HCT116 (cell line): ENCODE measurements around the gene GRM6. TPM values are rescaled to one million over a fixed set of nuclear protein-coding genes. Genes with fewer than 3 reads are reported as not detected.

Experiments used
- ATAC-seq: fragments of 200-7000 bp; cut with Tn5 transposase; 2 replicates; pipeline ENCODE4 v1.9.1; 2020; ENCODE audit warnings: mild to moderate bottlenecking, moderate library complexity
- BruUV-seq: library from RNA; stranded (reverse); fragments of 400-500 nt; replicated peaks from 2 replicates; lab custom pipeline; 2021; lab: Mats Ljungman, UMichigan
- CTCF ChIA-PET: fragments of 300-600 bp; sonication (Branson Sonifier 250); formaldehyde crosslinking; loops from one replicate; lab custom pipeline; 2021; ENCODE audit warnings: antibody characterized with exemption; lab: Charles Lee
- POLR2A ChIA-PET: fragments of 300-600, 350-600 bp; sonication (Branson Sonifier 250); formaldehyde crosslinking; loops from one replicate; lab custom pipeline; 2021; ENCODE audit warnings: antibody characterized with exemption; lab: Charles Lee
- RAD21 ChIA-PET, 2 experiments: fragments of 300-600 bp; sonication (Branson Sonifier 250); formaldehyde crosslinking; loops; one replicate each; lab custom pipeline; 2023; ENCODE audit warnings: low total read pairs in 2 of 2; ENCODE audit not compliant: uncharacterized antibody in 2 of 2, unreplicated experiment in 2 of 2, low non-redundant PET in 1 of 2; lab: Charles Lee
- DNase-seq: peaks from one replicate; pipeline ENCODE4 v3.0.0-alpha.2; 2010; ENCODE audit warnings: low read depth, low spot score
- H2AFZ ChIP-seq: fragments of 200-600 bp; shearing (Covaris generic), sonication (generic); 2 replicates; pipeline ENCODE4 v1.6.1; 2017; ENCODE audit warnings: low read depth, mixed run types, mixed read lengths, antibody characterized with exemption, low read length; ENCODE audit not compliant: poor library complexity, severe bottlenecking
- H3K27ac ChIP-seq: 2 replicates; pipeline ENCODE4 v1.5.1; 2012; ENCODE audit warnings: low read depth, low read length
- H3K27me3 ChIP-seq: fragments of 200-600 bp; sonication (generic); 2 replicates; pipeline ENCODE4 v1.6.1; 2016; ENCODE audit warnings: mixed run types, low read length, mixed read lengths; ENCODE audit not compliant: insufficient read depth
- H3K36me3 ChIP-seq, 2 experiments: fragments of 200-500 bp in 1 of 2; fragments of 200-600 bp in 1 of 2; sonication (Bioruptor generic) in 1 of 2; sonication (generic) in 1 of 2; 2 replicates each; pipeline versions ENCODE4 v1.5.1 to v1.6.1; 2014 to 2016; ENCODE audit warnings: low read length in 2 of 2, inconsistent platforms in 1 of 2, mixed read lengths in 1 of 2, mixed run types in 1 of 2; ENCODE audit not compliant: insufficient read depth in 2 of 2, control insufficient read depth in 1 of 2
- H3K4me1 ChIP-seq, 2 experiments: fragments of 200-600 bp in 1 of 2; sonication (generic) in 1 of 2; 2 replicates each; pipeline versions ENCODE4 v1.5.1 to v1.6.1; 2012 to 2017; ENCODE audit warnings: low read length in 2 of 2, inconsistent platforms in 1 of 2, mild to moderate bottlenecking in 1 of 2, mixed read lengths in 1 of 2, mixed run types in 1 of 2, moderate library complexity in 1 of 2; ENCODE audit not compliant: insufficient read depth in 2 of 2, control insufficient read depth in 1 of 2
- H3K4me2 ChIP-seq: fragments of 200-600 bp; sonication (generic); 2 replicates; pipeline ENCODE4 v1.6.1; 2017; ENCODE audit warnings: mixed run types, low read length, mixed read lengths
- H3K4me3 ChIP-seq, 2 experiments: fragments of 200-600 bp in 1 of 2; sonication (generic) in 1 of 2; replicated peaks in 1 of 2; 2 replicates each; pipeline ENCODE4 v1.5.1; 2011 to 2016; ENCODE audit warnings: low read length in 2 of 2, control low read depth in 1 of 2, low read depth in 1 of 2, mild to moderate bottlenecking in 1 of 2, mixed read lengths in 1 of 2, mixed run types in 1 of 2
- H3K79me2 ChIP-seq: fragments of 200-600 bp; sonication (generic); 2 replicates; pipeline ENCODE4 v1.6.1; 2017; ENCODE audit warnings: mild to moderate bottlenecking, mixed run types, low read length, moderate library complexity, mixed read lengths; ENCODE audit not compliant: insufficient read depth
- H3K9ac ChIP-seq: fragments of 200-600 bp; sonication (generic); 2 replicates; pipeline ENCODE4 v1.6.1; 2016; ENCODE audit warnings: low read length, mixed read lengths
- H3K9me2 ChIP-seq: fragments of 200-600 bp; sonication (generic), shearing (Covaris generic); 2 replicates; pipeline ENCODE4 v1.6.1; 2017; ENCODE audit warnings: mixed run types, mild to moderate bottlenecking, moderate library complexity; ENCODE audit not compliant: insufficient read depth
- H3K9me3 ChIP-seq, 2 experiments: fragments of 200-500 bp in 1 of 2; fragments of 200-600 bp in 1 of 2; sonication (Bioruptor generic) in 1 of 2; sonication (generic) in 1 of 2; 2 replicates each; pipeline ENCODE4 v1.6.1; 2014 to 2017; ENCODE audit warnings: low read length in 2 of 2, mixed read lengths in 2 of 2, inconsistent platforms in 1 of 2, low read depth in 1 of 2, mild to moderate bottlenecking in 1 of 2, mixed run types in 1 of 2, moderate library complexity in 1 of 2; ENCODE audit not compliant: control insufficient read depth in 1 of 2, insufficient read depth in 1 of 2
- H4K20me1 ChIP-seq: fragments of 200-600 bp; sonication (generic), shearing (Covaris generic); 2 replicates; pipeline ENCODE4 v1.6.1; 2017; ENCODE audit warnings: mixed run types, mild to moderate bottlenecking, moderate library complexity; ENCODE audit not compliant: insufficient read depth
- EGR1 ChIP-seq: IDR thresholded peaks from 2 replicates; pipeline ENCODE4 v1.6.1; 2012; ENCODE audit warnings: low read depth
- ELF1 ChIP-seq: IDR thresholded peaks from 2 replicates; pipeline ENCODE4 v1.6.1; 2012; ENCODE audit warnings: low read depth, borderline replicate concordance
- EZH2phosphoT487 ChIP-seq: fragments of 200-600 bp; IDR thresholded peaks from 2 replicates; pipeline ENCODE4 v1.6.1; 2018; ENCODE audit warnings: antibody characterized with exemption, borderline replicate concordance
- JUND ChIP-seq: IDR thresholded peaks from 2 replicates; pipeline ENCODE4 v1.6.1; 2012
- POLR2A ChIP-seq: IDR thresholded peaks from 2 replicates; pipeline ENCODE4 v1.7.0; 2011; ENCODE audit warnings: borderline replicate concordance; ENCODE audit not compliant: insufficient read depth, insufficient read length; ENCODE audit errors: extremely low read depth
- POLR2AphosphoS5 ChIP-seq: IDR thresholded peaks from 2 replicates; pipeline ENCODE4 v1.6.1; 2011; ENCODE audit warnings: mild to moderate bottlenecking, low read depth, low read length, moderate library complexity
- SIN3A ChIP-seq: IDR thresholded peaks from 2 replicates; pipeline ENCODE4 v1.6.1; 2012; ENCODE audit warnings: low read depth
- SP1 ChIP-seq: IDR thresholded peaks from 2 replicates; pipeline ENCODE4 v1.6.1; 2012; ENCODE audit warnings: low read depth
- SRF ChIP-seq: IDR thresholded peaks from 2 replicates; pipeline ENCODE4 v1.6.1; 2012; ENCODE audit warnings: low read depth
- TCF7L2 ChIP-seq: IDR thresholded peaks from 2 replicates; pipeline ENCODE4 v1.7.0; 2011; ENCODE audit warnings: borderline replicate concordance, inconsistent platforms; ENCODE audit not compliant: insufficient read depth, insufficient read length; ENCODE audit errors: extremely low read depth
- YY1 ChIP-seq: IDR thresholded peaks from 2 replicates; pipeline ENCODE4 v1.6.1; 2011; ENCODE audit warnings: low read length, low read depth, moderate library complexity, mild to moderate bottlenecking; ENCODE audit not compliant: insufficient replicate concordance; ENCODE audit errors: extremely low read depth
- intact Hi-C: fragments of 100-400 bp; cut with micrococcal nuclease; formaldehyde crosslinking; loops from 2 replicates; pipeline ENCODE4 v1.10.0; 2022
- total RNA-seq: library from RNA; stranded (reverse); gene quantifications from one replicate; pipeline ENCODE4 v1.2.1, GENCODE V29; 2021; ENCODE audit not compliant: unreplicated experiment
- TF ChIP-seq, protein P1 (sequence below): IDR thresholded peaks from 2 replicates; pipeline ENCODE4 v1.6.1; 2011; ENCODE audit warnings: mild to moderate bottlenecking, low read length, moderate library complexity; ENCODE audit not compliant: insufficient replicate concordance; ENCODE audit errors: extremely low read depth
- TF ChIP-seq, protein P2 (sequence below): IDR thresholded peaks from 2 replicates; pipeline ENCODE4 v1.6.1; 2012; ENCODE audit warnings: low read depth
- TF ChIP-seq, protein P3 (sequence below): IDR thresholded peaks from 2 replicates; pipeline ENCODE4 v1.6.1; 2012
- TF ChIP-seq, protein P4 (sequence below), 3 experiments: fragments of 200-600 bp in 1 of 3; sonication (generic) in 1 of 3; IDR thresholded peaks in 2 of 3; conservative IDR thresholded peaks in 1 of 3; 2 replicates each; pipeline ENCODE4 v1.5.1; 2012 to 2017; ENCODE audit warnings: low read depth in 2 of 3, low read length in 2 of 3, antibody characterized with exemption in 1 of 3, borderline replicate concordance in 1 of 3, control low read depth in 1 of 3, mild to moderate bottlenecking in 1 of 3, mixed read lengths in 1 of 3, mixed run types in 1 of 3, moderate library complexity in 1 of 3; ENCODE audit not compliant: insufficient read depth in 1 of 3

The GRM6 gene
- total RNA-seq, 1 experiment from 2014 or later = not detected

DNA sequence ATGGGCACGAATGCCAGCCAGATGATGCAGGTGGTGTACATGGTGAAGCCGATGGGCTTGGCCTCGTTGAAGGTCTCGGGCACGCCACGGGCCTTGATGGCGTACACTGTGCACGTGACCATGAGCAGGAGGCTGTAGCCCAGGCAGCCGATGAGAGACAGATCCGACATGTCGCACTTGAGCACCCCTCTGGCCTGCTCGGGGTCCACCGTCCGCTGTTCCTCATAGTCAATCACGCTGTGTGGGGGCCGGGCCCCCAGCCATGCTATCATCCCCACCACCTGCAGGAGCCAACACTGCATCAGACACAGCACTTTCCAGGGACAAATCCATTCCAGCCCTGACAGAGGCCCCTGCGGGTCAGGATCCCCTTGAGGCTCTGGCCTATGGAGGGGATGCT, 12.2 kb downstream of the GRM6 start:
- POLR2A ChIA-PET = no interaction called here
- ATAC-seq = no peak
- intact Hi-C loops = no loop called here
- TF ChIP-seq TCF7L2 (no peak), JUND (no peak), POLR2A (no peak), SP1 (no peak), YY1 (no peak), SIN3A (no peak), POLR2AphosphoS5 (no peak), SRF (no peak), EGR1 (no peak), ELF1 (no peak), EZH2phosphoT487 (no peak)
- TF ChIP-seq, protein P1, sequence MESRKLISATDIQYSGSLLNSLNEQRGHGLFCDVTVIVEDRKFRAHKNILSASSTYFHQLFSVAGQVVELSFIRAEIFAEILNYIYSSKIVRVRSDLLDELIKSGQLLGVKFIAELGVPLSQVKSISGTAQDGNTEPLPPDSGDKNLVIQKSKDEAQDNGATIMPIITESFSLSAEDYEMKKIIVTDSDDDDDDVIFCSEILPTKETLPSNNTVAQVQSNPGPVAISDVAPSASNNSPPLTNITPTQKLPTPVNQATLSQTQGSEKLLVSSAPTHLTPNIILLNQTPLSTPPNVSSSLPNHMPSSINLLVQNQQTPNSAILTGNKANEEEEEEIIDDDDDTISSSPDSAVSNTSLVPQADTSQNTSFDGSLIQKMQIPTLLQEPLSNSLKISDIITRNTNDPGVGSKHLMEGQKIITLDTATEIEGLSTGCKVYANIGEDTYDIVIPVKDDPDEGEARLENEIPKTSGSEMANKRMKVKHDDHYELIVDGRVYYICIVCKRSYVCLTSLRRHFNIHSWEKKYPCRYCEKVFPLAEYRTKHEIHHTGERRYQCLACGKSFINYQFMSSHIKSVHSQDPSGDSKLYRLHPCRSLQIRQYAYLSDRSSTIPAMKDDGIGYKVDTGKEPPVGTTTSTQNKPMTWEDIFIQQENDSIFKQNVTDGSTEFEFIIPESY = no peak
- TF ChIP-seq, protein P2, sequence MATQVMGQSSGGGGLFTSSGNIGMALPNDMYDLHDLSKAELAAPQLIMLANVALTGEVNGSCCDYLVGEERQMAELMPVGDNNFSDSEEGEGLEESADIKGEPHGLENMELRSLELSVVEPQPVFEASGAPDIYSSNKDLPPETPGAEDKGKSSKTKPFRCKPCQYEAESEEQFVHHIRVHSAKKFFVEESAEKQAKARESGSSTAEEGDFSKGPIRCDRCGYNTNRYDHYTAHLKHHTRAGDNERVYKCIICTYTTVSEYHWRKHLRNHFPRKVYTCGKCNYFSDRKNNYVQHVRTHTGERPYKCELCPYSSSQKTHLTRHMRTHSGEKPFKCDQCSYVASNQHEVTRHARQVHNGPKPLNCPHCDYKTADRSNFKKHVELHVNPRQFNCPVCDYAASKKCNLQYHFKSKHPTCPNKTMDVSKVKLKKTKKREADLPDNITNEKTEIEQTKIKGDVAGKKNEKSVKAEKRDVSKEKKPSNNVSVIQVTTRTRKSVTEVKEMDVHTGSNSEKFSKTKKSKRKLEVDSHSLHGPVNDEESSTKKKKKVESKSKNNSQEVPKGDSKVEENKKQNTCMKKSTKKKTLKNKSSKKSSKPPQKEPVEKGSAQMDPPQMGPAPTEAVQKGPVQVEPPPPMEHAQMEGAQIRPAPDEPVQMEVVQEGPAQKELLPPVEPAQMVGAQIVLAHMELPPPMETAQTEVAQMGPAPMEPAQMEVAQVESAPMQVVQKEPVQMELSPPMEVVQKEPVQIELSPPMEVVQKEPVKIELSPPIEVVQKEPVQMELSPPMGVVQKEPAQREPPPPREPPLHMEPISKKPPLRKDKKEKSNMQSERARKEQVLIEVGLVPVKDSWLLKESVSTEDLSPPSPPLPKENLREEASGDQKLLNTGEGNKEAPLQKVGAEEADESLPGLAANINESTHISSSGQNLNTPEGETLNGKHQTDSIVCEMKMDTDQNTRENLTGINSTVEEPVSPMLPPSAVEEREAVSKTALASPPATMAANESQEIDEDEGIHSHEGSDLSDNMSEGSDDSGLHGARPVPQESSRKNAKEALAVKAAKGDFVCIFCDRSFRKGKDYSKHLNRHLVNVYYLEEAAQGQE = no peak
- TF ChIP-seq, protein P3, sequence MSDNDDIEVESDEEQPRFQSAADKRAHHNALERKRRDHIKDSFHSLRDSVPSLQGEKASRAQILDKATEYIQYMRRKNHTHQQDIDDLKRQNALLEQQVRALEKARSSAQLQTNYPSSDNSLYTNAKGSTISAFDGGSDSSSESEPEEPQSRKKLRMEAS = no peak
- TF ChIP-seq, protein P4, sequence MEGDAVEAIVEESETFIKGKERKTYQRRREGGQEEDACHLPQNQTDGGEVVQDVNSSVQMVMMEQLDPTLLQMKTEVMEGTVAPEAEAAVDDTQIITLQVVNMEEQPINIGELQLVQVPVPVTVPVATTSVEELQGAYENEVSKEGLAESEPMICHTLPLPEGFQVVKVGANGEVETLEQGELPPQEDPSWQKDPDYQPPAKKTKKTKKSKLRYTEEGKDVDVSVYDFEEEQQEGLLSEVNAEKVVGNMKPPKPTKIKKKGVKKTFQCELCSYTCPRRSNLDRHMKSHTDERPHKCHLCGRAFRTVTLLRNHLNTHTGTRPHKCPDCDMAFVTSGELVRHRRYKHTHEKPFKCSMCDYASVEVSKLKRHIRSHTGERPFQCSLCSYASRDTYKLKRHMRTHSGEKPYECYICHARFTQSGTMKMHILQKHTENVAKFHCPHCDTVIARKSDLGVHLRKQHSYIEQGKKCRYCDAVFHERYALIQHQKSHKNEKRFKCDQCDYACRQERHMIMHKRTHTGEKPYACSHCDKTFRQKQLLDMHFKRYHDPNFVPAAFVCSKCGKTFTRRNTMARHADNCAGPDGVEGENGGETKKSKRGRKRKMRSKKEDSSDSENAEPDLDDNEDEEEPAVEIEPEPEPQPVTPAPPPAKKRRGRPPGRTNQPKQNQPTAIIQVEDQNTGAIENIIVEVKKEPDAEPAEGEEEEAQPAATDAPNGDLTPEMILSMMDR (IDR thresholded peaks at IDR 0.05 in 2 of 3, conservative IDR thresholded peaks at IDR 0.05 in 1 of 3; ENCODE audit: borderline replicate concordance in 1 of 3, insufficient read depth in 1 of 3, low read depth in 2 of 3, low read length in 2 of 3) = no peak
- Histone ChIP-seq H3K9ac (no peak overlapping the region), H3K4me3 (no peak overlapping the region), H4K20me1 (no peaks in the 10 kb centered on the region), H3K4me2 (no peak overlapping the region), H3K36me3 (no peaks in the 10 kb centered on the region), H3K27me3 (no peaks in the 10 kb centered on the region), H2AFZ (no peak overlapping the region), H3K4me1 (no peaks in the 10 kb centered on the region), H3K79me2 (no peaks in the 10 kb centered on the region), H3K27ac (no peak overlapping the region), H3K9me3 (peaks cover 4 to 7% of the 10 kb centered on the region in 2 experiments; a peak in 2 of 4 replicates), H3K9me2 (no peaks in the 10 kb centered on the region)
- DNase-seq = no peak
- BruUV-seq = no TSS peak
- CTCF ChIA-PET = no interaction called here
- RAD21 ChIA-PET = no interaction called here
